AML-193 (cell line): ENCODE results near the gene AIFM3.
A peak's percentile ranks its signal among the peaks of the same experiment; 100 is the strongest.
"Not testable (repeated sequence)": the region's sequence is repeated elsewhere in the genome, so short reads cannot be mapped to it uniquely, and the experiment has no call there.

Experiments
- DNase-seq, 2 experiments: peaks; one replicate each; lab custom pipeline; 2025; lab: John Stamatoyannopoulos, UW

Gene AIFM3

GRCh38 chr22:21003782-21004181, 36.7 kb downstream of the AIFM3 start:
- no peak for DNase-seq

GRCh38 chr22:21009208-21009607, 42.2 kb downstream of the AIFM3 start:
- DNase-seq: not testable (repeated sequence)

- DNase-seq: peak; percentile 11 to 33
Observed at GRCh38 chr22:21009638-21010425, 42.8 kb downstream of the AIFM3 start.

GRCh38 chr22:21010426-21011113, 43.5 kb downstream of the AIFM3 start:
- no peak for DNase-seq

- DNase-seq: no peak
Observed at GRCh38 chr22:21012446-21013407, 45.7 kb downstream of the AIFM3 start.

GRCh38 chr22:21013657-21014201, 46.7 kb downstream of the AIFM3 start:
- DNase-seq: no peak

- peak in 1 of 2 experiments; percentile 1 for DNase-seq
Observed at GRCh38 chr22:21014202-21014725, 47.2 kb downstream of the AIFM3 start.

- no peak for DNase-seq
Observed at GRCh38 chr22:21014726-21015465, 47.8 kb downstream of the AIFM3 start, which contains the start of gene P2RX6. TSS of gene P2RX6 (plus strand) at chr22:21015165. CDS start at chr22:21015175, 10 bp downstream.

GRCh38 chr22:21015466-21016006, 48.5 kb downstream of the AIFM3 start:
- no peak for DNase-seq

GRCh38 chr22:21016644-21017420, 49.8 kb downstream of the AIFM3 start:
- no peak for DNase-seq

- no peak for DNase-seq
Observed at GRCh38 chr22:21018314-21018713, 51.3 kb downstream of the AIFM3 start.

- DNase-seq: peak; percentile 11 to 19
Observed at GRCh38 chr22:21020802-21021429, 53.9 kb downstream of the AIFM3 start.

- no peak for DNase-seq
Observed at GRCh38 chr22:21022507-21022906, 55.5 kb downstream of the AIFM3 start.

- DNase-seq: no peak
Observed at GRCh38 chr22:21022955-21023614, 56.0 kb downstream of the AIFM3 start.

GRCh38 chr22:21025266-21025665, 58.2 kb downstream of the AIFM3 start:
- no peak for DNase-seq

- no peak for DNase-seq
Observed at GRCh38 chr22:21025763-21026755, 59.0 kb downstream of the AIFM3 start.
